Trophoblast cell (in vitro differentiated cells and primary cell): ENCODE results near the gene TRIM3.

Experiments used
- DNase-seq, 2 donors: peaks; one replicate each; pipeline ENCODE4 v3.0.0-alpha.2; 2016
- H2AFZ ChIP-seq: 2 replicates; pipeline ENCODE4 v1.6.1; 2013; ENCODE audit warnings: low read length, moderate library complexity, mild to moderate bottlenecking; ENCODE audit not compliant: insufficient read depth, poor library complexity
- H2AK5ac ChIP-seq: 2 replicates; pipeline ENCODE4 v1.6.1; 2013; ENCODE audit warnings: mild to moderate bottlenecking, low read length
- H2BK120ac ChIP-seq: 2 replicates; pipeline ENCODE4 v1.6.1; 2013; ENCODE audit warnings: low read length, mild to moderate bottlenecking, moderate library complexity; ENCODE audit not compliant: insufficient read depth, poor library complexity
- H2BK12ac ChIP-seq: 2 replicates; pipeline ENCODE4 v1.6.1; 2013; ENCODE audit warnings: mild to moderate bottlenecking, low read length, moderate library complexity
- H2BK5ac ChIP-seq: 2 replicates; pipeline ENCODE4 v1.6.1; 2013; ENCODE audit warnings: low read length, low read depth, moderate library complexity, mild to moderate bottlenecking; ENCODE audit not compliant: poor library complexity
- H3K14ac ChIP-seq: 2 replicates; pipeline ENCODE4 v1.6.1; 2013; ENCODE audit warnings: mild to moderate bottlenecking, low read length
- H3K18ac ChIP-seq: 2 replicates; pipeline ENCODE4 v1.6.1; 2013; ENCODE audit warnings: mild to moderate bottlenecking, low read length
- H3K23ac ChIP-seq: 2 replicates; pipeline ENCODE4 v1.6.1; 2013; ENCODE audit warnings: low read length
- H3K27ac ChIP-seq: 2 replicates; pipeline ENCODE4 v1.5.1; 2013; ENCODE audit warnings: low read depth, mild to moderate bottlenecking, inconsistent platforms, low read length, moderate library complexity
- H3K27me3 ChIP-seq: 2 replicates; pipeline ENCODE4 v1.6.1; 2013; ENCODE audit warnings: inconsistent platforms, mild to moderate bottlenecking, low read length, moderate library complexity; ENCODE audit not compliant: insufficient read depth
- H3K36me3 ChIP-seq, 2 experiments: 1 replicate in 1 of 2; 2 replicates in 1 of 2; pipeline ENCODE4 v1.6.1; 2013; ENCODE audit warnings: low read length in 2 of 2, mild to moderate bottlenecking in 2 of 2, moderate library complexity in 1 of 2; ENCODE audit not compliant: insufficient read depth in 2 of 2, control insufficient read depth in 1 of 2
- H3K4ac ChIP-seq: 2 replicates; pipeline ENCODE4 v1.6.1; 2013; ENCODE audit warnings: low read depth, mild to moderate bottlenecking, low read length, moderate library complexity
- H3K4me1 ChIP-seq, 2 experiments: 1 replicate in 1 of 2; 2 replicates in 1 of 2; pipeline ENCODE4 v1.6.1; 2013; ENCODE audit warnings: low read length in 2 of 2, mild to moderate bottlenecking in 2 of 2, moderate library complexity in 1 of 2; ENCODE audit not compliant: insufficient read depth in 2 of 2, control insufficient read depth in 1 of 2
- H3K4me2 ChIP-seq: 2 replicates; pipeline ENCODE4 v1.6.1; 2013; ENCODE audit warnings: inconsistent platforms, mild to moderate bottlenecking, low read length, moderate library complexity
- H3K4me3 ChIP-seq: 2 replicates; pipeline ENCODE4 v1.5.1; 2013; ENCODE audit warnings: mild to moderate bottlenecking, low read depth, low read length, inconsistent platforms
- H3K79me1 ChIP-seq: one replicate; pipeline ENCODE4 v1.6.1; 2013; ENCODE audit warnings: low read length
- H3K79me2 ChIP-seq: 2 replicates; pipeline ENCODE4 v1.6.1; 2013; ENCODE audit warnings: low read length, mild to moderate bottlenecking; ENCODE audit not compliant: control insufficient read depth, insufficient read depth, poor library complexity
- H3K9ac ChIP-seq: 2 replicates; pipeline ENCODE4 v1.6.1; 2013; ENCODE audit warnings: mild to moderate bottlenecking, low read length
- H3K9me3 ChIP-seq: 2 replicates; pipeline ENCODE4 v1.6.1; 2013; ENCODE audit warnings: low read depth, mild to moderate bottlenecking, control low read depth, inconsistent platforms, low read length; ENCODE audit not compliant: insufficient read depth
- H4K12ac ChIP-seq: 2 replicates; pipeline ENCODE4 v1.6.1; 2013; ENCODE audit warnings: low read depth, mild to moderate bottlenecking, low read length, moderate library complexity
- H4K8ac ChIP-seq: 2 replicates; pipeline ENCODE4 v1.6.1; 2013; ENCODE audit warnings: low read depth, mild to moderate bottlenecking, low read length, moderate library complexity
- H4K91ac ChIP-seq: one replicate; pipeline ENCODE4 v1.6.1; 2013; ENCODE audit warnings: low read depth, mild to moderate bottlenecking, low read length, moderate library complexity
- WGBS: extraction: QIAGEN DNeasy Blood & Tissue Kit; methylation state at CpG from one replicate; pipeline ENCODE4 v1.1.7; 2013; ENCODE audit warnings: missing lambda C conversion rate; ENCODE audit not compliant: insufficient read length, insufficient coverage; ENCODE audit errors: extremely low coverage; 5-methylcytosine and 5-hydroxymethylcytosine counted together

TRIM3 gene

GRCh38 chr11:6481012-6481923 is 7.5 kb upstream of the TRIM3 start, which contains the start of the genes ARFIP2 and TIMM10B:
TSS of gene ARFIP2 (minus strand) at chr11:6481331. CDS start at chr11:6480421, 910 bp downstream.
TSS of gene TIMM10B (plus strand) at chr11:6481501. CDS start at chr11:6481517, 16 bp downstream.
- Histone ChIP-seq H3K4me2 (peak within 1 kb of the TSS; percentile 79), H4K12ac (peak within 1 kb of the TSS; percentile 64), H3K4ac (peak within 1 kb of the TSS; percentile 90), H3K36me3 (peaks cover 34 to 47% of the 10 kb centered on the region in 2 experiments), H3K14ac (peak within 1 kb of the TSS; percentile 62), H3K9me3 (no peaks in the 10 kb centered on the region), H2BK5ac (peak within 1 kb of the TSS; percentile 52), H3K4me1 (peaks cover 6 to 11% of the 10 kb centered on the region in 2 experiments), H2BK120ac (peak within 1 kb of the TSS; percentile 39), H4K8ac (peak within 1 kb of the TSS; percentile 86), H3K79me2 (peaks cover 15% of the 10 kb centered on the region), H2AFZ (peak within 1 kb of the TSS; percentile 35), H3K23ac (no peak within 1 kb of the TSS), H4K91ac (peak within 1 kb of the TSS; percentile 78), H3K18ac (peak within 1 kb of the TSS; percentile 80), H2AK5ac (peak within 1 kb of the TSS; percentile 49), H3K27ac (peak within 1 kb of the TSS; percentile 70), H3K9ac (peak within 1 kb of the TSS; percentile 95), H3K4me3 (peak within 1 kb of the TSS; percentile 93), H2BK12ac (no peak within 1 kb of the TSS), H3K27me3 (no peaks in the 10 kb centered on the region), H3K79me1 (peaks cover 9% of the 10 kb centered on the region)
- DNase-seq: peak; percentile 99
- no CpG with 5 or more reads among the region's 66 CpGs for WGBS

GRCh38 chr11:6480299-6480914 is 6.7 kb upstream of the TRIM3 start:
- H3K14ac ChIP-seq: peak overlapping the region; percentile 45
- H2AFZ ChIP-seq: no peak overlapping the region
- H4K12ac ChIP-seq: peak overlapping the region; percentile 64
- H2BK12ac ChIP-seq: no peak overlapping the region
- H3K9ac ChIP-seq: peak overlapping the region; percentile 86
- peaks cover 6 to 11% of the 10 kb centered on the region in 2 experiments for H3K4me1 ChIP-seq
- peaks cover 9% of the 10 kb centered on the region for H3K79me1 ChIP-seq
- peak in 1 of 2 donors; percentile 2 for DNase-seq
- H3K9me3 ChIP-seq: no peaks in the 10 kb centered on the region
- peak overlapping the region; percentile 93 for H3K4me3 ChIP-seq
- no peaks in the 10 kb centered on the region for H3K27me3 ChIP-seq
- peak overlapping the region; percentile 81 for H3K4ac ChIP-seq
- H2AK5ac ChIP-seq: no peak overlapping the region
- H3K23ac ChIP-seq: no peak overlapping the region
- peak overlapping the region; percentile 78 for H4K91ac ChIP-seq
- peaks cover 15% of the 10 kb centered on the region for H3K79me2 ChIP-seq
- peak overlapping the region; percentile 26 for H2BK120ac ChIP-seq
- peak overlapping the region; percentile 79 for H3K4me2 ChIP-seq
- peak overlapping the region; percentile 80 for H3K18ac ChIP-seq
- H3K36me3 ChIP-seq: peaks cover 34 to 47% of the 10 kb centered on the region in 2 experiments
- peak overlapping the region; percentile 86 for H4K8ac ChIP-seq
- peak overlapping the region; percentile 35 for H2BK5ac ChIP-seq
- WGBS: no CpG with 5 or more reads among the region's 9 CpGs
- H3K27ac ChIP-seq: no peak overlapping the region

GRCh38 chr11:6476571-6476970 is 2.8 kb upstream of the TRIM3 start:
- Histone ChIP-seq H2BK120ac (no peak overlapping the region), H3K79me2 (peaks cover 17% of the 10 kb centered on the region), H3K4ac (no peak overlapping the region), H3K9me3 (no peaks in the 10 kb centered on the region), H3K18ac (no peak overlapping the region), H4K12ac (no peak overlapping the region), H3K4me2 (no peak overlapping the region), H3K23ac (no peak overlapping the region), H3K27ac (no peak overlapping the region), H2AFZ (no peak overlapping the region), H3K36me3 (peaks cover 31 to 34% of the 10 kb centered on the region in 2 experiments), H3K9ac (no peak overlapping the region), H3K14ac (no peak overlapping the region), H3K4me1 (peaks cover 15 to 19% of the 10 kb centered on the region in 2 experiments), H3K4me3 (no peak overlapping the region), H2AK5ac (no peak overlapping the region), H3K27me3 (no peaks in the 10 kb centered on the region), H4K8ac (no peak overlapping the region), H3K79me1 (peaks cover 18% of the 10 kb centered on the region), H2BK12ac (no peak overlapping the region), H2BK5ac (no peak overlapping the region), H4K91ac (no peak overlapping the region)
- WGBS: no CpG with 5 or more reads among the region's 4 CpGs
- DNase-seq: no peak

GRCh38 chr11:6475936-6476335 is 2.2 kb upstream of the TRIM3 start:
- no peak overlapping the region for H3K18ac ChIP-seq
- H3K27me3 ChIP-seq: no peaks in the 10 kb centered on the region
- H3K4me2 ChIP-seq: no peak overlapping the region
- no CpG with 5 or more reads among the region's 5 CpGs for WGBS
- H4K91ac ChIP-seq: no peak overlapping the region
- H2BK120ac ChIP-seq: no peak overlapping the region
- H2AFZ ChIP-seq: no peak overlapping the region
- no peak overlapping the region for H3K14ac ChIP-seq
- H2BK12ac ChIP-seq: no peak overlapping the region
- H2BK5ac ChIP-seq: no peak overlapping the region
- H3K4me1 ChIP-seq: peaks cover 15 to 19% of the 10 kb centered on the region in 2 experiments
- H3K79me1 ChIP-seq: peaks cover 14% of the 10 kb centered on the region
- H4K8ac ChIP-seq: no peak overlapping the region
- H3K9ac ChIP-seq: no peak overlapping the region
- peaks cover 31 to 34% of the 10 kb centered on the region in 2 experiments for H3K36me3 ChIP-seq
- H3K4ac ChIP-seq: no peak overlapping the region
- peaks cover 13% of the 10 kb centered on the region for H3K79me2 ChIP-seq
- no peak overlapping the region for H3K23ac ChIP-seq
- H3K9me3 ChIP-seq: no peaks in the 10 kb centered on the region
- H2AK5ac ChIP-seq: no peak overlapping the region
- H3K27ac ChIP-seq: no peak overlapping the region
- no peak overlapping the region for H4K12ac ChIP-seq
- H3K4me3 ChIP-seq: no peak overlapping the region
- DNase-seq: peak in 1 of 2 donors; percentile 25
